BE2C (cell line): ENCODE measurements around the gene TMEM80. TPM values are rescaled to one million over a fixed set of nuclear protein-coding genes. Genes with fewer than 3 reads are reported as not detected.
"Not testable (repeated sequence)": the region's sequence is repeated elsewhere in the genome, so short reads cannot be mapped to it uniquely, and the experiment has no call there.

ENCODE experiments used
- DNase-seq: peaks from one replicate; pipeline ENCODE4 v3.0.0-alpha.2; 2020
- H3K27me3 ChIP-seq: fragments of 250-450 bp; sonication (Bioruptor Pico); 2 replicates; pipeline ENCODE4 v1.5.1; 2020; ENCODE audit warnings: mild to moderate bottlenecking
- H3K36me3 ChIP-seq: fragments of 250-450 bp; sonication (Bioruptor Pico); 2 replicates; pipeline ENCODE4 v1.5.1; 2020; ENCODE audit warnings: mild to moderate bottlenecking
- H3K4me1 ChIP-seq: fragments of 250-450 bp; sonication (Bioruptor Pico); 2 replicates; pipeline ENCODE4 v1.5.1; 2020
- H3K4me3 ChIP-seq: 2 replicates; pipeline ENCODE4 v1.5.1; 2011; ENCODE audit warnings: low read depth, low read length
- H3K9me3 ChIP-seq: fragments of 250-450 bp; sonication (Bioruptor Pico); 2 replicates; pipeline ENCODE4 v1.5.1; 2020
- CTCF ChIP-seq: IDR thresholded peaks from 2 replicates; pipeline ENCODE4 v1.5.1; 2012; ENCODE audit warnings: mild to moderate bottlenecking, low read depth, low read length
- polyA plus RNA-seq: library from polyadenylated mRNA; unstranded; fragments of >200 nt; gene quantifications from one replicate; pipeline ENCODE4 v1.2.1, GENCODE V29; 2012; ENCODE audit warnings: low read depth, missing spikeins; ENCODE audit not compliant: insufficient read length, insufficient read depth

The TMEM80 gene
- 11.7 TPM for polyA plus RNA-seq

- DNase-seq: peak; percentile 97
- Histone ChIP-seq H3K36me3 (no peaks in the 10 kb centered on the region), H3K9me3 (no peaks in the 10 kb centered on the region), H3K27me3 (no peaks in the 10 kb centered on the region), H3K4me1 (no peaks in the 10 kb centered on the region), H3K4me3 (peak within 1 kb of the TSS; percentile 74)
- no peak for TF ChIP-seq CTCF
Measured at GRCh38 chr11:695538-696248, at the start of gene TMEM80. Gene TMEM80 (plus strand): TSS chr11:695816. CDS start chr11:695828, 12 bp downstream.

GRCh38 chr11:646214-646613, 49.4 kb upstream of the TMEM80 start:
- TF ChIP-seq CTCF: no peak
- H3K4me1 ChIP-seq: no peaks in the 10 kb centered on the region
- H3K36me3 ChIP-seq: no peaks in the 10 kb centered on the region
- no peaks in the 10 kb centered on the region for H3K27me3 ChIP-seq
- H3K4me3 ChIP-seq: no peak overlapping the region
- H3K9me3 ChIP-seq: no peaks in the 10 kb centered on the region
- no peak for DNase-seq

GRCh38 chr11:647672-648158, 47.9 kb upstream of the TMEM80 start:
- not testable (repeated sequence) for H3K36me3 ChIP-seq, DNase-seq, H3K9me3 ChIP-seq, H3K4me3 ChIP-seq, H3K4me1 ChIP-seq, H3K27me3 ChIP-seq

- Histone ChIP-seq H3K4me1 (no peaks in the 10 kb centered on the region), H3K27me3 (no peaks in the 10 kb centered on the region), H3K4me3 (no peak overlapping the region), H3K36me3 (no peaks in the 10 kb centered on the region), H3K9me3 (no peaks in the 10 kb centered on the region)
- DNase-seq: no peak
- TF ChIP-seq CTCF: no peak
Measured at GRCh38 chr11:650482-650881, 45.1 kb upstream of the TMEM80 start.

GRCh38 chr11:653136-653535, 42.5 kb upstream of the TMEM80 start:
- H3K9me3 ChIP-seq, H3K27me3 ChIP-seq, DNase-seq, H3K36me3 ChIP-seq, H3K4me1 ChIP-seq, H3K4me3 ChIP-seq: not testable (repeated sequence)

- Histone ChIP-seq H3K27me3 (no peaks in the 10 kb centered on the region), H3K4me1 (no peaks in the 10 kb centered on the region), H3K9me3 (no peaks in the 10 kb centered on the region), H3K36me3 (no peaks in the 10 kb centered on the region), H3K4me3 (no peak overlapping the region)
- DNase-seq: no peak
- no peak for TF ChIP-seq CTCF
Measured at GRCh38 chr11:653837-654236, 41.8 kb upstream of the TMEM80 start.

GRCh38 chr11:654444-654843, 41.2 kb upstream of the TMEM80 start:
- H3K36me3 ChIP-seq, H3K4me3 ChIP-seq, H3K27me3 ChIP-seq, H3K9me3 ChIP-seq, H3K4me1 ChIP-seq, DNase-seq: not testable (repeated sequence)
